Camera-type eye (tissue), 1 donor: ENCODE measurements around the gene SLC35E2B. TPM values are rescaled to one million over a fixed set of nuclear protein-coding genes. Genes with fewer than 3 reads are reported as not detected.

ENCODE experiments used
- total RNA-seq: library from RNA; depleted of rRNA; stranded (reverse); fragments of >200 nt; gene quantifications from one replicate; pipeline ENCODE4 v1.2.3, GENCODE V29; 2014

The SLC35E2B gene
- 81.3 TPM for total RNA-seq

GRCh38 chr1:1692714-1693647, at the start of gene SLC35E2B:
Gene SLC35E2B (minus strand): TSS chr1:1692795. CDS start chr1:1676699, 16,096 bp downstream.

GRCh38 chr1:1724035-1724864, 31.7 kb upstream of the SLC35E2B start, which contains the start of gene CDK11A:
Gene CDK11A (minus strand): TSS chr1:1724357. CDS start chr1:1722818, 1,539 bp downstream.

DNA sequence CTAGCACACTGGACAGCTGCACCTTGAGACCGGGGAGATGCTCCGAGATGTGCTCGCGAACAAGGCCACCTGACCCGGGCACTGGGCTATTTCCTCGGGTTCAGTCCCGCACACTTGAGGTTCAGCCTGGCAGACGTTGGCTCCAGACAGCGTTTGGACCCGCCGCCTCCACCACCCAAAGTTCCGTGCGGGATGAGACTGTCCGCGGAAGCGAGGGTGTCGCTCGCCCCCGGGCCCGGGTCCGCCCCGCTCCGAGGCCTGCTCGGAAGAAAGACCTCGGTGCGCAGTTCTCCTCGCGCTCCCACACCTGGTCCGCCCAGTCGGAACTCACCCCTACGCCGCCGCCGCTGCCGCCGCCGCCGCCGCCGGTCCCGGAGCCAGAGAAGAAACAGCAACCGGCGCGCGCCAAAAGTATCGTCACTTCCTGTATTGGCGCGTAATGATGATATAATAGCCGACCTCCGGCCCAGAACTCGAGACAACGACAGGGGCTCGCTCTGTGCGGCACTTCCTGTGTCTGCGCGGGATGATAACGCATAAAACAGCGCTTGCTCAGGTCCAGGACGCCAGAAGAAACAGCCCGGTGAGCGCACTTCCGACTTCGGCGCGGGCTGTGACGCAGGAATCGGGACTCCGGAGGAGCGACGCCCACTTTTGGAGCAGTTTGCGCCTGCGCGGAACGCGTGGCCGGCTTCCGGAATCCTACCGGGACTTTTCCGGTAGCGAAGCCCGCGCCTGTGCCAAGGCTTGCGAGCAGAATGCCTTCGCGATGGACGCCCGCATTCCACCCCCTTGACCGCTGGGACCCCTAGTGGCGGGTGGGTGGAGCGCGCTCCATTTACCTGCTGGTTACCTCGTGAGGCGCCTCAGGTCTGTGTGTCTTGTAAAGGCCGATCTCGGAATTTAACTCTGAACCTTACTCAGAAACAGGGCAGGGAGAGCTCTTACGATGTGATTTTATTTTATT, 33.7 kb downstream of the SLC35E2B start, which contains the start of gene CDK11B:
CDK11B (minus strand) TSS at position 422 of the 967 bp plus-strand sequence. CDS start 1,519 bp downstream, outside the sequence.

DNA sequence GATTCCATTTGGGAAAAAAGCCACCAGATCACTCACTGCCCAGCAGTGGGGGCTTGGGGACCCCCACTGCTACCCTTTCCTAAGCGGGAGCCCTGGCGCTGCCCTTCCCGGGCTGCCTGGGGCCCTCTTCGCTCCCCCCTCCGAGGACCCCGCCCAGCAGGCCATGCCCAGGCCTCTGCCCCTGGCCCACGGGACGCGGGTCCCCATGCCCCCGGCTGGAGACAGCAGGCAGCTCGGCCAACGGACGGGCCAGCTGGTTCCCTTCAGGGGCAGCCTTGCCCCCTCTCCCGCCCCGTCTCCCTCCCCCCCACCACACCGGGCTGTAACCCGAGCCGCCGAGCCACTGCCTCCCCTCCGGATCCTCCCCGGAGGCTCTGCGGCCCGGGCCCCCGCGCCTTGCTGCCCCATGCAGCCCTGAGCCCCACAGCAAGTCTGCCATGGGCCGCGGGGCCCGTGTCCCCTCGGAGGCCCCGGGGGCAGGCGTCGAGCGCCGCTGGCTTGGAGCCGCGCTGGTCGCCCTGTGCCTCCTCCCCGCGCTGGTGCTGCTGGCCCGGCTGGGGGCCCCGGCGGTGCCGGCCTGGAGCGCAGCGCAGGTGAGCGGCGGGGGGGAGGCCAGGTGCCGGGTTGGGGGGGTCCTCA, 60.7 kb downstream of the SLC35E2B start, which contains the start of gene MMP23B:
MMP23B (plus strand) TSS at position 392 of the 639 bp plus-strand sequence; CDS start at position 438, 46 bp downstream.

DNA sequence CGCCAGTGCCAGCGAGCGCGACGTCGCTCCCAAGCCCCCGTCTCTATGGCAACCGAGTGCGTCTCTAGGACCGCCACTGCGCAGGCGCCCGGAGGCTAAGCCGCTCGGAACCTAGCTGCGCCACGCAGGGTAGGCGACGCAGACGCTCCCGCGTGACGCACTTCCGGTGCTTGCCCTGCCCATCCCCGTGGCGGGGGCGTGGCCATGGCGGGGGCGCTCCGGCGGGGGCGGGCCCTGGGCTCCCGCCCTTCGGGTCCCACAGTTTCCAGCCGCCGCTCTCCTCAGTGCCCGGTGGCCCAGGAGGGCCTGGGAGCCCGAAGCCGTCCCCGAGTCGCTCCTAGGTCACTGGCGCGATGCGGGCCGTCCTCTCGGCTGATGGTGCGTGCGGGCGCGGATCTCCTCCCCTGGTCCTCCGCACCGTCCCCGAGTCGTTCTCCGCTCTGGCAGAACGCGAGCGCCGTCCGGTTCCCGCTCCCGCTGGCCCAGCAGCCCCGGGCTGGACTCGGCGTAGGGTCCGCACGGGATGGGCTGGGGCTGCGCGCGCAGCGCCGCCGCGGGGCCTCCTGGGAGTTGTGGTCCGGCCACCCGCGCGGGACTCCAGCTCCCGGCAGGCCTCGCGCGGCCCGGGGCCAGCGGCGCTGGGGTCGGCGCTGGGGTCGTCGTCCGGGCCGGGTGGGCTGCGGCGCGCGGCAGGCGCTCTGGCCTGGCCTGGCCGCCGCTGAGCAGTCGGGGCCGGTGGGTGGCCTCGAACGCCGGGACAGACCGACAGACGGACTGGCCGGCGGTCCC, 77.1 kb downstream of the SLC35E2B start, which contains the start of gene MIB2:
MIB2 (plus strand) TSS at position 245 of the 789 bp plus-strand sequence. CDS start 7,953 bp downstream, outside the sequence.

Other genes starting within 250 kb of the SLC35E2B start
- 0.05 TPM for gene ATAD3C, start 243.1 kb downstream of the SLC35E2B start, total RNA-seq
- 20.4 TPM for gene ATAD3B, start 221.0 kb downstream of the SLC35E2B start, total RNA-seq
- 12.8 TPM for gene ATAD3A, start 180.6 kb downstream of the SLC35E2B start, total RNA-seq
- 12.0 TPM for gene TMEM240, start 152.2 kb downstream of the SLC35E2B start, total RNA-seq
- 58.5 TPM for gene SSU72, start 117.9 kb downstream of the SLC35E2B start, total RNA-seq
- gene FNDC10, start 92.7 kb downstream of the SLC35E2B start, total RNA-seq, result 1.9 TPM
- gene MIB2, start 77.3 kb downstream of the SLC35E2B start, total RNA-seq, result 76.8 TPM
- gene MMP23B, start 60.6 kb downstream of the SLC35E2B start, total RNA-seq, result 40.0 TPM
- gene CDK11B, start 33.8 kb downstream of the SLC35E2B start, total RNA-seq, result 13.7 TPM
- gene CDK11A, start 31.6 kb upstream of the SLC35E2B start, total RNA-seq, result 27.9 TPM
- 37.2 TPM for gene NADK, start 85.7 kb upstream of the SLC35E2B start, total RNA-seq
- gene GNB1, start 198.3 kb upstream of the SLC35E2B start, total RNA-seq, result 253 TPM
- gene CALML6, start 222.5 kb upstream of the SLC35E2B start, total RNA-seq, result 1.8 TPM
- 1.9 TPM for gene TMEM52, start 226.5 kb upstream of the SLC35E2B start, total RNA-seq